Measurements from ENCODE around the gene BABAM2.

GRCh38 chr2:27890924-27891672 lies 569 bp downstream of the BABAM2 start:
- TF ChIP-seq CTCF (conservative IDR thresholded peaks at IDR 0.05; ENCODE audit: low read length) (no peak), EZH2phosphoT487 (IDR thresholded peaks at IDR 0.05; ENCODE audit: borderline replicate concordance, low read depth, low read length) (no peak)
